ENCODE results near the gene CAPN3.

Gene CAPN3

DNA sequence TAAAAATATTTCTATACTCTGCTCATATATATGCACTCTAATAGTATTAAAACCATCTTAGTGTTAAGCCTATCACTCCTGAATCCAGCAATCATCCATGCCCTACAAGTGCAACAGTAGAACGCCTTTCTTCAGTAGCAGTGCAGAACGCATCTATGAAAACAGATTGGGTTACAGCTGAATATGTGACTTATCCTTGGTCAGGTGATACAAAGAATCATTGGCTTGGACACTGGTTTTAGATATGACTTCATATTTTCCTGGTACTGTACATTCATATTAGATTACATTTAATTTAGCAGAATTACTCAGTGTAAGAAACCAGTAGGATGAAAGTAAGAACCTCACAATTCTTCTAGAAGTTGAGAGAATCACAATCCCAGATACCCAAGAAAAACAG is 88.3 kb downstream of the CAPN3 start:
- no peak overlapping the region for H3K4me3 ChIP-seq
- peaks cover 0 to 6% (median 0%) of the 10 kb centered on the region in 4 donors for H3K4me1 ChIP-seq
- no peak overlapping the region for H3K27ac ChIP-seq
- H3K36me3 ChIP-seq: peaks cover 51 to 80% (median 73%) of the 10 kb centered on the region in 3 donors
- H3K9me3 ChIP-seq: no peaks in the 10 kb centered on the region
- no peak for TF ChIP-seq CTCF (IDR thresholded peaks at IDR 0.05)
- intact Hi-C loops (cut with DNase I; ENCODE audit: low total_unique reads): no loop called here
- DNase-seq: no peak
- no peaks in the 10 kb centered on the region for H3K27me3 ChIP-seq

DNA sequence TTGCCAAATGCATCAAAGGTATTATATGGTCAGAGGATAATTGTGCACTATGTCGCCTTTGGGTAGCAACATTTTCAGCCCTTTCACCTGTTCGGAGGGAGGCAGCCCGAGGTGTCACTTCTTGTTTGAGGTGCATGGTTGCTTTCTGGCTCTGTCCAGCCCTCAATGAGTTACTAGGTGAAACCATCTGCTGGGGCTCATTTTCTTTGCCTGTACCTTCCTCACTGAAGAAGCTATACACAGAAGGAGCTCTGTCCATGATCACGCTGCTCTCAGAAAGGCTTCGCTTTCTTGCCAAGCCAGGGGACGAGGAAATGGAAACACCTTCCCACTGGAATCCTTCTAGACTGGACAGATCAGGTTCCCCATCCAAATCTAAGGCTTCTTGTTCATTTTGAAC is 89.0 kb downstream of the CAPN3 start:
- no peak for TF ChIP-seq CTCF (IDR thresholded peaks at IDR 0.05)
- no peak for DNase-seq
- no peak overlapping the region for H3K4me3 ChIP-seq
- H3K27ac ChIP-seq: no peak overlapping the region
- no peaks in the 10 kb centered on the region for H3K27me3 ChIP-seq
- H3K9me3 ChIP-seq: no peaks in the 10 kb centered on the region
- H3K4me1 ChIP-seq: peaks cover 0 to 13% (median 0%) of the 10 kb centered on the region in 4 donors
- intact Hi-C loops (cut with DNase I; ENCODE audit: low total_unique reads): no loop called here
- peaks cover 47 to 73% (median 67%) of the 10 kb centered on the region in 3 donors for H3K36me3 ChIP-seq

DNA sequence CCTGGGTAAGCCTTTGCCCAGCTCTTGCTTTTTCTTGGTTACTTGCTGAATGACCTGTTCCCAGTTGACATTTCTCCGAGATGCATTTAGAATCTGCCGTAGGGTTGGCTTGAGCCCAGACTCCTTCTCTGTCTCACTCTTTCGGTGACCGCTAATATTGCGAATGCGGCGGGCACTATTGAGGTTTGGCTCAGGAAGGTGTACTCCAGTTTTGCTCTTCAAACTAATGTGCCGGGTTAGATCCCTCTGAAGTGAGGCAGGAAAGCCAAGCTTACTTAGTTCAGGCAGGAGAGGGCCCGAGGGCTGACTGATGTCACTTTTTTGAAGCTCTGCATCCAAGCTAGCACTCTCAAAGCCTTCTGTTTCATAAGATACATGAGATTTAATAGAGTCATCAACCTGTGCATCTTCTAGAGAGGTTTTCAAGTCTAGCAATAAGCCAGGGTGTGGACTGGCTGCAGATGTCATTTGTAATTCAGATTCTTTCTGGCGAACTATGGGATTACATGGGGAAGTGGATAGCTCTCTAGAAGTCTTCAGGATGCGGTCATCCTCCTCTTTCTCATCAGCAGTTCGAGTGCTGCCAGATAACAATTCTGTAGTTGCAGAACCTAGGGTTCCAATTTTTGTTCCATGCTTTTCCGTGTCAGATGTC is 90.6 kb downstream of the CAPN3 start:
- intact Hi-C loops (cut with DNase I; ENCODE audit: low total_unique reads): no loop called here
- no peaks in the 10 kb centered on the region for H3K27me3 ChIP-seq
- no peak overlapping the region for H3K4me3 ChIP-seq
- no peak overlapping the region for H3K27ac ChIP-seq
- no peak for DNase-seq
- H3K36me3 ChIP-seq: peaks cover 38 to 57% (median 53%) of the 10 kb centered on the region in 3 donors
- TF ChIP-seq CTCF (IDR thresholded peaks at IDR 0.05): no peak
- no peaks in the 10 kb centered on the region for H3K9me3 ChIP-seq
- peaks cover 0 to 28% (median 2%) of the 10 kb centered on the region in 4 donors for H3K4me1 ChIP-seq

DNA sequence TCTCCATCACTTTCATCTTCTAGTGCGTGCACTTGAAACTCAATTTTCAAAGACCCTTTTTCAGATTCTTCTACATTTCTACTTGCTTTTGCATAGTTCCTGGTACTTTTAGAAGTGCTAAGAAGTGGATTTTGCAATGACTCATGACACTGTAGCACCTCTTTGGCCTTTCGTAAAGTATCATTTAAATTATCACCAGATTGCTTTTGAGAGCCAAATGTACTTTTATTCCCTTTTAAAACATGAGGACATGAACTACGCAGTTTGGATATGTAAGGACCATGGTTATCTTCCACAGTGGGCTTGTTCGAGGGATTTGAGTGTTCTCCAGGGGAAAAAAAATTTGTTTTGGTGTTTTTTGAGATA is 91.1 kb downstream of the CAPN3 start:
- H3K36me3 ChIP-seq: peaks cover 38 to 52% (median 48%) of the 10 kb centered on the region in 3 donors
- H3K27ac ChIP-seq: no peak overlapping the region

DNA sequence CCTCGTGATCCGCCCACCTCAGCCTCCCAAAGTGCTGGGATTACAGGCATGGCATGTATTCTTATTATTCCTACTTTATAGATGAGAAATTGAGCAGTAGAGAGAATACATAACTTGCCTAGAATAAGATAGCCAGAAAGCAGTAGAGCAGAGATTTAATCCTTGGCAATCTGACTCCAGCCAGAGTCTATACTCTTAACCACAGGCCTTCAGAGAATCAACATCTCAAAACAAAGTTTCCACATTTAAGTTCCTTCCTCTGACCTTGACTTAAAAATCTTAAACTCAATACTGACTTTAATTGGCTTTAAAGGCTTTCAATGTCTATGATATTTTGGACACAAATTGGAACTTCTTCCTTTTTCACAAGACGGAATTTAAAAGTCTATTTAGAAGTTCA is 94.5 kb downstream of the CAPN3 start:
- Histone ChIP-seq H3K9me3 (no peaks in the 10 kb centered on the region), H3K36me3 (peaks cover 21 to 26% (median 24%) of the 10 kb centered on the region in 3 donors), H3K4me3 (no peak overlapping the region), H3K4me1 (peaks cover 0 to 66% (median 18%) of the 10 kb centered on the region in 4 donors), H3K27ac (no peak overlapping the region), H3K27me3 (no peaks in the 10 kb centered on the region)
- TF ChIP-seq CTCF (IDR thresholded peaks at IDR 0.05): no peak
- DNase-seq: no peak
- intact Hi-C loops (cut with DNase I; ENCODE audit: low total_unique reads): no loop called here

More for the DNA sequence above, 91.1 kb downstream of the CAPN3 start:
- H3K4me1 ChIP-seq: peaks cover 0 to 33% (median 4%) of the 10 kb centered on the region in 4 donors
- H3K9me3 ChIP-seq: no peaks in the 10 kb centered on the region
- TF ChIP-seq CTCF (IDR thresholded peaks at IDR 0.05): no peak
- intact Hi-C loops (cut with DNase I; ENCODE audit: low total_unique reads): no loop called here
- H3K27me3 ChIP-seq: no peaks in the 10 kb centered on the region
- H3K4me3 ChIP-seq: no peak overlapping the region
- DNase-seq: no peak

Data from tibial artery (tissue), 4 donors.